ENCODE data around the gene OASL. TPM values are rescaled to one million over a fixed set of nuclear protein-coding genes. Genes with fewer than 3 reads are reported as not detected.

OASL gene
- total and polyA plus RNA-seq, 10 of the 15 experiments (the other 5 are each of a cell fraction or from before 2014, with no cell fraction given) = 2.3 to 9.1 (median 2.7) TPM

GRCh38 chr12:121057794-121058193 lies 18.7 kb upstream of the OASL start (continued):
- TF ChIP-seq, protein P1, sequence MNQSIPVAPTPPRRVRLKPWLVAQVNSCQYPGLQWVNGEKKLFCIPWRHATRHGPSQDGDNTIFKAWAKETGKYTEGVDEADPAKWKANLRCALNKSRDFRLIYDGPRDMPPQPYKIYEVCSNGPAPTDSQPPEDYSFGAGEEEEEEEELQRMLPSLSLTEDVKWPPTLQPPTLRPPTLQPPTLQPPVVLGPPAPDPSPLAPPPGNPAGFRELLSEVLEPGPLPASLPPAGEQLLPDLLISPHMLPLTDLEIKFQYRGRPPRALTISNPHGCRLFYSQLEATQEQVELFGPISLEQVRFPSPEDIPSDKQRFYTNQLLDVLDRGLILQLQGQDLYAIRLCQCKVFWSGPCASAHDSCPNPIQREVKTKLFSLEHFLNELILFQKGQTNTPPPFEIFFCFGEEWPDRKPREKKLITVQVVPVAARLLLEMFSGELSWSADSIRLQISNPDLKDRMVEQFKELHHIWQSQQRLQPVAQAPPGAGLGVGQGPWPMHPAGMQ (IDR thresholded peaks at IDR 0.05; ENCODE audit: borderline replicate concordance) = no peak
- no peak for TF ChIP-seq SMAD1 (IDR thresholded peaks at IDR 0.05; ENCODE audit: low read depth, partially characterized antibody)
- no peak for TF ChIP-seq CREM (IDR thresholded peaks at IDR 0.05; ENCODE audit: low read depth)
- TF ChIP-seq NR2C2 (IDR thresholded peaks at IDR 0.05; ENCODE audit: borderline replicate concordance, control insufficient read depth, insufficient read length, low read depth) = no peak

DNA sequence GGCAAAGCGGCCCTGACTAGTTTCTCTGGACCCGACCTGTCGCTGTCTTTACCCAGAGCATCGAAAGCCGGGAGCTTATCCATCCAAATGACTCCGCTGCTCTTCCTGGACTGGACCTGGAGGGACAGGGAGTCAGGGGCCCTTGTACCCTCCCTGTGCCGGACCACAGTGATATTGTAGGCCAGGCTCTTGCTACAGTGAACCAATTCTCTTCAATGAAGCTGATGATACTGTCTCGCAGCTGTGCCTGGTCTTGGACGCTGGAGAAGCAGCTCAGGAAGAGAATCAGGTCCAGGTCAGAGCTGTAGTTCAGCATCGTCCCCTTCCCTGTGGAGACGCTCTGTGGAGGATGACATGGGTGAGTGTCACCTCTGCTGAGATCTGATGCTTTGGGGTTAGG lies 14.7 kb upstream of the OASL start:
- in situ Hi-C loops (cut with MboI) = no loop called here
- SMC1A ChIA-PET (ENCODE audit: uncharacterized antibody, unreplicated experiment) = no interaction called here
- Histone ChIP-seq H3K4me2 (ENCODE audit: control insufficient read depth, insufficient read depth) (no peak overlapping the region), H3K27me3 (replicated peaks in 1 of 2; ENCODE audit: control insufficient read depth in 2 of 2, insufficient read depth in 2 of 2, low read length in 1 of 2) (no peaks in the 10 kb centered on the region), H3K4me1 (ENCODE audit: control insufficient read depth, insufficient read depth, low read length) (no peaks in the 10 kb centered on the region), H3K79me2 (ENCODE audit: control insufficient read depth, insufficient read depth, low read length) (no peaks in the 10 kb centered on the region), H3K27ac (ENCODE audit: control insufficient read depth, insufficient read depth) (no peak overlapping the region), H2AFZ (ENCODE audit: control insufficient read depth, low read depth, low read length) (no peak overlapping the region), H3K9me3 (replicated peaks; ENCODE audit: control insufficient read depth, insufficient read depth, low read length) (no peaks in the 10 kb centered on the region), H3K36me3 (ENCODE audit: control insufficient read depth in 2 of 2, insufficient read depth in 2 of 2, low read length in 1 of 2) (no peaks in the 10 kb centered on the region), H3K4me3 (no peak overlapping the region), H3K9ac (ENCODE audit: control insufficient read depth, insufficient read depth, low read length) (no peak overlapping the region), H4K20me1 (ENCODE audit: control insufficient read depth, insufficient read depth) (no peaks in the 10 kb centered on the region)
- RAD21 ChIA-PET (ENCODE audit: unreplicated experiment) = no interaction called here
- TF ChIP-seq CHD1 (IDR thresholded peaks at IDR 0.05; ENCODE audit: low read depth, low read length) (no peak), YY1 (IDR thresholded peaks at IDR 0.05; ENCODE audit: low read depth, low read length) (no peak), ZBTB11 (CRISPR knock-in tag; IDR thresholded peaks at IDR 0.05) (no peak), ASH2L (IDR thresholded peaks at IDR 0.05; ENCODE audit: borderline replicate concordance, low read depth) (no peak)
- POLR2A ChIA-PET = no interaction called here
- CTCF ChIA-PET = no interaction called here
- DNase-seq (ENCODE audit: low read depth, low spot score) (no peak), ATAC-seq (no peak), FAIRE-seq (no peak)
- 50% methylated on average over 11 of the region's 11 CpGs for WGBS (ENCODE audit: insufficient coverage, insufficient replicate concordance, low lambda C conversion rate, missing lambda C conversion rate)
- BruUV-seq (replicated peaks) = no TSS peak
- intact Hi-C loops (cut with micrococcal nuclease; ENCODE audit: unreplicated experiment) = no loop called here

Measured in GM12878 (cell line).